D721Med (cell line): ENCODE results near the gene NTRK3.

Experiments used
- DNase-seq: peaks from one replicate; pipeline ENCODE4 v3.0.0; 2011; ENCODE audit warnings: low spot score; ENCODE audit not compliant: insufficient read length
- FAIRE-seq: peaks from 2 replicates; lab custom pipeline; 2011; peaks lifted over from hg19 to GRCh38; lab: Jason Lieb, UNC
- TF ChIP-seq, protein P1 (sequence below): IDR thresholded peaks from 2 replicates; pipeline ENCODE4 v1.5.1; 2012; ENCODE audit warnings: mild to moderate bottlenecking, control low read depth; ENCODE audit not compliant: insufficient read depth; ENCODE audit errors: missing control alignments

Gene NTRK3

DNA sequence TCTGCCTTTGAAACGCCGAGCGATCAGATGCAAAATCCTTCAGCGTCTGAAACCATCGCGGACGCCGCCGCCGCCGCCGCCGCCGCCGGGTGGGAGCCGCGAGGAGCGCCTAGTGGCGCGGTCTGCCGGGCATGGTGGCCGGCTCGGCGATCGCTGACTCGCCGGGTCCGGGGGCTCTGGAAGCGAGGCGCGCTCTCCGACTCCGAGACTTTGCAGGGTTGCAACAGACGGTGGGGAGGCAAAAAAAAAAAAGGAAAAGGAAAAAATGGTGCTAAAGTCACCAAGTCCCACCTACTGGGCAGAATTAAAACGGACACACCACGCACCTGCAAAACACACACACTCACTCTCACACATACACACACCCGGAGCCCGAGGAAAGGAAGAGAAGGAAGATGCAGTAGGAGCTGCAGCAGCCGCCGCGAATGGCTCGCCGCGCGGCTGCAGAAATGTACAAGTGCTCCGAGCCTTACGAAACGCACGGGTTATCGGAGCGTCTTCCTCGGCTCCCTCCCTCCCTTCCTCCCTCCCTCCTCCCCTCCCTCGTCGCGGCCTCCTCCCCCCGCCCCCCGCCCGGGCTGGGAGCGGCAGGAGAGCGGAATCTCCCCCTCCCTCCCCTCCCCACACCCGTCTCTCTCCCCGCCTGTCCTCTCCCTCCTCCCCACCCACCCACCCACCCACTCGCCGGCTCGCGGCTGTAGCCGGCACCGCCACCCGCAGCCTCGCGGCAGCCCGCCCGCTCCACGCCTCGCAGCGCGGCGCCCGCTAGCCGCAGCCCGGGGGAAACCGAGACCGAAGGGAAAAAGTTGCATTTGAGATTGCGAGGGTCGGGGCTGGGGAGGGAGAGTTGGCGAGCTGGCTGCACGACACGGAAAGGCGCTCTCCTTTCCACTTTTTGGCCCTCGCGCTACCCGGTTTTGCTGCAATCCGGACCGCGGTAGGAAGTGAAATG, at the start of gene NTRK3:
Gene NTRK3 (minus strand): TSS at position 461 of the 952 bp plus-strand sequence. CDS start 586 bp downstream, outside the sequence.
- TF ChIP-seq, protein P1, sequence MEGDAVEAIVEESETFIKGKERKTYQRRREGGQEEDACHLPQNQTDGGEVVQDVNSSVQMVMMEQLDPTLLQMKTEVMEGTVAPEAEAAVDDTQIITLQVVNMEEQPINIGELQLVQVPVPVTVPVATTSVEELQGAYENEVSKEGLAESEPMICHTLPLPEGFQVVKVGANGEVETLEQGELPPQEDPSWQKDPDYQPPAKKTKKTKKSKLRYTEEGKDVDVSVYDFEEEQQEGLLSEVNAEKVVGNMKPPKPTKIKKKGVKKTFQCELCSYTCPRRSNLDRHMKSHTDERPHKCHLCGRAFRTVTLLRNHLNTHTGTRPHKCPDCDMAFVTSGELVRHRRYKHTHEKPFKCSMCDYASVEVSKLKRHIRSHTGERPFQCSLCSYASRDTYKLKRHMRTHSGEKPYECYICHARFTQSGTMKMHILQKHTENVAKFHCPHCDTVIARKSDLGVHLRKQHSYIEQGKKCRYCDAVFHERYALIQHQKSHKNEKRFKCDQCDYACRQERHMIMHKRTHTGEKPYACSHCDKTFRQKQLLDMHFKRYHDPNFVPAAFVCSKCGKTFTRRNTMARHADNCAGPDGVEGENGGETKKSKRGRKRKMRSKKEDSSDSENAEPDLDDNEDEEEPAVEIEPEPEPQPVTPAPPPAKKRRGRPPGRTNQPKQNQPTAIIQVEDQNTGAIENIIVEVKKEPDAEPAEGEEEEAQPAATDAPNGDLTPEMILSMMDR = no peak
- DNase-seq = no peak
- no peak for FAIRE-seq

DNA sequence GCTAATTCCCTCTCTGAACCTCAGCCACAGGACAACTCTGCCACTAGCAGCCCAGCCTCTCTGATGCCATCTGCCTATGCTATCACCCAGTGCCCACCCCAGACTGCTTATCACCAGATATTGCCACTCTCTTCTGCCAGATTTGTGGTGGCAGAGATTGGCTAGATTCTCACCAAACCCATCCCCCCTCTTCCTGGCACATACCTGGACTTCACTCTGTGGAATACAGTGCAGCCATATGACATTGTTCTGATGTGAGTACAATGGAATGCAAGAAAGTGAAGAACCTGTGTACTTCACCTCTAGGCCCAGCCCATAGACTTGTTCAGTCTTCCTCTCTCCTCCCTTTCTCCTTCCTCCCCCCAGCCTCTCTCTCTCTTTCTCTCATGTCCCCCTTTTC, 46.9 kb upstream of the NTRK3 start:
- DNase-seq (no peak), FAIRE-seq (no peak)
- TF ChIP-seq, protein P1 = no peak

DNA sequence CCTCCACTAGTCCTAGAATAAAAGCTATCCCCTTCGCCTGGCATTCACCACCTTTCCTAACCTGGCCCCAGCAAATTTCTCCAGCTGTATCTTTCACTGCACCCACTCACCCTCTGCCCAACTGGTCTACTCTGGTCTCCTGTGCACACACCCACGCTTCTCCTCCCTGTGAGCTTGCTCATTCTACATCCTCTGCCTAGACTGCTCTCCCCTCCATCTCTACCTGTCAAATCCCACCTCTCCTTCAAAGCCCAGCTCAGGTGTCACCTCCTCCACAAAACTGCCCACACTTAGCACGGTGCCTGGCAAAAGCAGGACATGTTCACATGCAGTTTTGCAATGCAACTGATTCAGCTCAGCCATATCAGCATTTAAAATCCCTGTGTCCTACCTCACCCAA, 45.8 kb upstream of the NTRK3 start:
- FAIRE-seq (no peak), DNase-seq (no peak)
- TF ChIP-seq, protein P1 = no peak

DNA sequence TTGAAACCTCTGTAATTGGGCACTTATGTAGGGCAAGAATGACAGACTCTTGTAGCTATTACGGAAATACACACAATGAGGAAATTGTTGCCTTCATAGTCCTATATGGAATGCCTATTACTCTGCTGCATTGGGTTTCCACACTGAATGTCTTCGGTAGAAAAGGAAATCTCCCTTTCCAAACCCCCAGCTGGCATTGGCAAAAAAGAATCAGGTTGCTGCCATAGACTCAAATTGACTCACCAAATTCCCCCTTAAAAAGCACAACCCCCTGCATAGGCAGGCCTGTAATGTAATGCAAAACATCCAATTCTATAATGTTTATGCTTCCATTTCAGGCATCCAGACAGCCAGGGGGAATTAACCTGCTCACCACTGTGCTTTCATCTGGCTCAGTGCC, 44.8 kb upstream of the NTRK3 start:
- DNase-seq = no peak
- TF ChIP-seq, protein P1 = no peak
- FAIRE-seq = no peak

DNA sequence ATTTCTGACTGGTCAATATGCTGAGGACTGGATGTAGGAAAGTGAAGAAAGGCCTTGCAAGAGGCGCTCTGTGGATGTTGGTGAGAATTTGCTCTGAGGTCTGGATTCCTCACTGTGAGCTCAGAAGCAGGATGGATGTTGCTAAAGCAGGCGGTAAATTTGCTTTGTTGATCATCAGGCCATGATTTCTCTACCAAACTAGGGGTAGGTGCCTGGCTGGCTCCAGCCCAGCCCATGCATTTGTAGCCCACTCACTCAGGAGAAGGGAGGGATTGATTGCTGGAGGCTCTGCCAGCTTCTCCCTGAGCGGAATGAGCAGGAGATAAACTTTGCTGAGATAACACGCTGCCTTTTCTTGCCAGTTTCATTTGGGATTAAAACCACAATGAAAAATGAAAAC, 44.3 kb upstream of the NTRK3 start:
- DNase-seq = no peak
- no peak for FAIRE-seq
- TF ChIP-seq, protein P1 = no peak

DNA sequence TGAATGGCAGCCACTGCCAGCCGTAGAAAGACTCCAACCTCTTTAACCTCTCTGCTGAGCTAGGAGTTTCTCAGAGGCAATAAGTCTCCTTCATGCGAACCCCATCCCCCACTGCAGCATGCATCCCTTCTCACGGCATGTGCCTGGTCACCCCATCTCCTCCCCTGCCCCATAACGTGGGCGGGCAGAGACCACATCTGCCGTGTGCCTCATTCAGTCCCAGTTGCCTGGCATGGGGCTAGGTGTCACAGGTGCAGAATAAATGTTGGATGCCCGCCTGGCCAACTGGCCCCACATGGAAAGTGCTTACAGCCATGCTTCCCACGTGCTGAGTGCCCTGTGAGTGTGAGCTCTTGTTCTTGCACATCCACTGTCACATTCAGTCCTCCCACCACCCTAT, 43.5 kb upstream of the NTRK3 start:
- DNase-seq = no peak
- TF ChIP-seq, protein P1 = no peak
- FAIRE-seq = no peak

DNA sequence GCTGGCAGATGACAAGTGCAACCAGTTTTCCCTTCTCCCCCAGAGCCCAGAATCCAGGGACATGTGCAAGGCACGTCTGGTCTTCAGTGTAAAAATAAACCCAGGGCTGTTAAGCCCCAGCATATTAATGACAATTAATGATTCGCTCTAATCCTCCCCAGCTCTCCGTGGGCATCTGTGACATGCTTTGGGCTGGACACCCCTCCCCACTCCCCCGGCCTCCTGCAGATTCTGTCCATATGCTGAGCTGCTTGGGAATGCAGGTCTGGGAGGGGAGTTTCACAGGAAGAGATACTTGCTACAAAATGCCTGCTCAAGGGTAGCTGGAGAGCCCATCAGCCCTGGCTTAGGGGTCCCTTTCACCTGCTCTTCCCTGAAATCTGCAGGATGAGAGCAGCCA, 43.0 kb upstream of the NTRK3 start:
- FAIRE-seq (no peak), DNase-seq (peak; percentile 73)
- TF ChIP-seq, protein P1 = no peak
